ENCODE data around the gene REC8.
"Not testable (repeated sequence)": the region's sequence is repeated elsewhere in the genome, so short reads cannot be mapped to it uniquely, and the experiment has no call there.

REC8 gene

DNA sequence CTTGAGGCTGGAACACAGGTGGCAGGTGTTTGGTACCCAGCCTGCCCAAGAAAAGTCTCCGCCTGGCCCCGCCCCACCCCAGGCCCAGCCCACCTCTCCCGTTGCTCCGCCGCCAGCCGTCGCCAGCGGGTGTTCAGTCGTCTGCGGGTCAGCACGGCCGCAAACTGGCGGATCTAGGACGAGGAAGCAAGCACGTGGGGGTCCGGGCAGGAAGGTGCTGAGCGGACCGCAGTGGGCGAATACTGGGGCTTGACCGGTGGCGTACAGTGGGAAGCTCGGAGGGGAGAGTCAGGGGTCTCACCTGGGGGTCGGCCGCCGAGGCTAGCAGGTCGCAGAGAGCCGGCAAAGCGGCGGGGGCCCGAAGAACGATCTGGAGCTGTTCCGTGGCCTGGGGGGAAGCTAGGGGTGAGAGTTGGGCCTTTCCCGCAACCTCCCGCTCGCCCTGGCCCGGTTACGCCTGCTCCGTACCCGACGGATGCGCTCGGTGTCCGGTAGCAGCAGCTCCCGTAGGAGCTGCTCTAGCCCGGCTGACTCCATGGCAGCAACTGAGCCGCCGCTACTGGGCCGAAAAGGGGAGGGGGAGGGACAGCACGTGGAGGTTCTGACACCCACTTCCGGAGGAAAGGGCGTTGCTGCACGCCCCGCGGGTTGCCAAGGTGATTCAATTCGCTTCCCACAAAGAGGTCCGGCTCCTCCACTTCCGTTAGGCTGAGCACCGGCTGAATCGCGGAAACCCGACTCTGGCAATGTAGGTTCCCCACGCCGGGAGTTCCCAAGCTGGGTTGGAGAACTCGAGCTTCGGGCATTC is 16.6 kb downstream of the REC8 start, which contains the start of gene IPO4:
IPO4 (minus strand) TSS at position 566 of the 808 bp plus-strand sequence; CDS start at position 537, 29 bp downstream.
- TF ChIP-seq POLR2A (IDR thresholded peaks at IDR 0.05; ENCODE audit: low read length), result peak; percentile 72
- no peak for TF ChIP-seq GATA1 (IDR thresholded peaks at IDR 0.05; ENCODE audit: low read depth, low read length)
- DNase-seq, result peak; percentile 95 to 97

DNA sequence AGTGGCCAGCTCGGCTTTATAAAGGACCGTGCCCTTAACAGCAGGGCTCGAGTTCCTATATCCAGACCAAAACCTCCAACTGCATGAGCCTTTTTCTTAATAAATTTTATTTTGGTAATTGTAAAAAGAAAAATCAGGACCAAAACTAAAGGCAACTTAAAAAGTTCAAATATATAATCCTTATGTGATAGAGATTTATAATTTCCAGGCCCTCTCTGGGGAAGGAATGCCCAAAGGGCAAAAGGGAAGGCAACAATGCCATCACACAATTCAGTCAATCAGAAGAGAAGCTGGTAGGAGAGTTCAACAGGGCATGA is 17.1 kb downstream of the REC8 start:
- no peak for DNase-seq
- TF ChIP-seq GATA1 (IDR thresholded peaks at IDR 0.05; ENCODE audit: low read depth, low read length), result no peak
- no peak for TF ChIP-seq POLR2A (IDR thresholded peaks at IDR 0.05; ENCODE audit: low read length)

DNA sequence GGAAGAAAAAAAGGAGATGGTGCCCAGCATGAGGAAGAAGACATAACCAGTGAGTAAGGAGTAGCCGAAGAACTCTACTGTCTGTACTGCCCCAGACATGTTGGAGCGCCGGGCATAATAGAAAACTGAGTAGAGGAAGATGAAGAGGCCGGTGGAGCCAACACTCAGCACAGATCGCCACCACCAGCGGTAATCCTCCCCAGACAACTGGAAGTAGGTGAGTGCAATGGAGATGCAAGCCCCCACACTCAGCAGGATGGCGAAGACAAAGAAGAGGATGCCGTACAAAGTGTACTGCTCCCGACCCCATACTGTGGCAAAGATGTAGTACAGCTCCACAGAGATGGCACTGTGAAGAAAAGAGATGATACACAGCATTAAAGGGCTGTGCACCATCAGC is 17.6 kb downstream of the REC8 start:
- no peak for DNase-seq
- TF ChIP-seq POLR2A (IDR thresholded peaks at IDR 0.05; ENCODE audit: low read length) (no peak), GATA1 (IDR thresholded peaks at IDR 0.05; ENCODE audit: low read depth, low read length) (no peak)

DNA sequence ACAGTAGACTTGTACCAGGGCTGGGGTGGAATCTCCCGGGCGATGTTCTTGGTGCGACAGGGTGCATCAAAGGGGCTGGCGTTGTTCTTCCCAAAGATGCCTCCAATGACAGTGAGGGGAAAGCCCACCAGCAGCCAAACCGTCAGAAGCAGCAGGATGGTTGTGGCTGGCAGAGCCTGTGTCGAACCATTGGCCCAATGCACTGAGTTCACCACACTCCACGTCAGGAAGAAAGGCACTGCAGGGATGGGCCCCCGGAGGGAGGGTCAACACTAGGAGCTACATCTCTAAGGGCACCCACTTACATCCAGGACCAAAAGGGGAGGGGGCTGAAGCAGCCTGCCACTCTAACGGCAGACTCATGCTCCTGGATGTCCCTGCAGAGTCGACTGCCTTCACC is 18.5 kb downstream of the REC8 start:
- TF ChIP-seq POLR2A (IDR thresholded peaks at IDR 0.05; ENCODE audit: low read length) (no peak), GATA1 (IDR thresholded peaks at IDR 0.05; ENCODE audit: low read depth, low read length) (no peak)
- no peak for DNase-seq

DNA sequence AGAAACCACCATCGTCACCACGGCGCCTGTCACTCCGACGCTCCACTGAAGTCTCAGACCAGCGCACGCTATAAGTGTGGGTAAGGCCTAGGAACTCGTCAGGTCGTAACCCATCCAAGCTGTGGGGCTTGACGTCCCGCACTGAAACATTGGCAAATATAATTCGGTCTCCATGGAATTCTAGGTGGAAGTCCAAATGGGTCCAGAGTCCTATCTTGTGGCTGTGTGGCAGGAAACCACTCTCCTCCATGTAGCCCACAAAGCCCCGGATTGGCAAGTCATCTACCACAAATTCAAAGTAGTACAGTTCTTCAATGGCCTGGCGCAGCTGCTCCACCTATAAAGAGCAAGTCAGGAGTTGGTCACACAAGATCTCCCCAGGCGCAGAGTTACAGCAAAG is 21.1 kb downstream of the REC8 start:
- no peak for DNase-seq
- no peak for TF ChIP-seq GATA1 (IDR thresholded peaks at IDR 0.05; ENCODE audit: low read depth, low read length)
- TF ChIP-seq POLR2A (IDR thresholded peaks at IDR 0.05; ENCODE audit: low read length), result no peak

DNA sequence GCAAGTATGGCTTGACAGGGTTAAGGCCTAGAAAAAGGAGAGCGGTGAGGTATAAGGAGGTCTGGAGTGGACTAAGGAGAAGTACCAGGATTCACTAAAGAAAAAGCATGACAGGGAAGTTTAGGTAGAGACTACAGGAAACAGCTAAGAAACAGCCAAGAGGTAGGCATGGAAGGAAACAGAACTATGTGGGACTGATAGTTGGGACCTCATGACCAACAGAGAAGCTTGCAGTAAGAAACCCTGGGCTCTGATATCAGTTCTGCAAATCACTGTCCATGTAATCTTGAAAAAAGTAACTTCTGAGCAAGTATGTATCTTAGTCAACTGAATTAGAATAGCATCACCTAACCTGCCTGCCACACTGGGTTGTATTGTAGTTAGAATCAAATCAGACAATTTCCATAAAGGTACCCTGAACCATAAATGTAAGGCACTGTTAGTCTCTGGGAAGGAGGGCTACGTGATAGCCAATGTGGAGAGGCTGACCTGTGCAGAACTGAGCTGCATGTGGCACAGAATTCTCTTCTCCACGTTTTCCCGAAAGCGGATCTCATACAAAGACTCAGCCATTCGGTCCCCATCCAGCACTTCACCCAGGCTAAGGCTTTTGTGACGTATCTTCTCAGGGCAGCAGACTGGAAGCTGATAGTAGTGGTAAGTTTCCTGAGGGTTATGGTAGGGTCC is 22.4 kb downstream of the REC8 start:
- TF ChIP-seq GATA1 (IDR thresholded peaks at IDR 0.05; ENCODE audit: low read depth, low read length), result no peak
- TF ChIP-seq POLR2A (IDR thresholded peaks at IDR 0.05; ENCODE audit: low read length), result no peak
- DNase-seq, result peak in 1 of 2 experiments; percentile 31

DNA sequence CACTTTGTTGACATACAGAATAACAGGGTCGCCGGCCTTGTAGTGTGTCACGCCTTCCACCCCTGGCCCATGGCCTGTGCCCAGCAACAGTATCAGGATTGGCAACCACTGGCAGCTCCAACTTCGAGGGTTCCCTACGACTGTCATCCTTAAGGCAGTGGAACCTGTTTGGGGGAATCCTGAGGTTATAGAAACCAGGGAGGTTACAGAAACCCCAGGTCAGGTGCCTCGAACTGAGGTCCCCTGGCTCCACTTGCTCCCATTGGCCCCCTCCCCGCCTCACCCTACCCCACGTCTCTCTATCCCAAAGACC is 22.9 kb downstream of the REC8 start:
- no peak for DNase-seq
- TF ChIP-seq POLR2A (IDR thresholded peaks at IDR 0.05; ENCODE audit: low read length) (no peak), GATA1 (IDR thresholded peaks at IDR 0.05; ENCODE audit: low read depth, low read length) (no peak)

DNA sequence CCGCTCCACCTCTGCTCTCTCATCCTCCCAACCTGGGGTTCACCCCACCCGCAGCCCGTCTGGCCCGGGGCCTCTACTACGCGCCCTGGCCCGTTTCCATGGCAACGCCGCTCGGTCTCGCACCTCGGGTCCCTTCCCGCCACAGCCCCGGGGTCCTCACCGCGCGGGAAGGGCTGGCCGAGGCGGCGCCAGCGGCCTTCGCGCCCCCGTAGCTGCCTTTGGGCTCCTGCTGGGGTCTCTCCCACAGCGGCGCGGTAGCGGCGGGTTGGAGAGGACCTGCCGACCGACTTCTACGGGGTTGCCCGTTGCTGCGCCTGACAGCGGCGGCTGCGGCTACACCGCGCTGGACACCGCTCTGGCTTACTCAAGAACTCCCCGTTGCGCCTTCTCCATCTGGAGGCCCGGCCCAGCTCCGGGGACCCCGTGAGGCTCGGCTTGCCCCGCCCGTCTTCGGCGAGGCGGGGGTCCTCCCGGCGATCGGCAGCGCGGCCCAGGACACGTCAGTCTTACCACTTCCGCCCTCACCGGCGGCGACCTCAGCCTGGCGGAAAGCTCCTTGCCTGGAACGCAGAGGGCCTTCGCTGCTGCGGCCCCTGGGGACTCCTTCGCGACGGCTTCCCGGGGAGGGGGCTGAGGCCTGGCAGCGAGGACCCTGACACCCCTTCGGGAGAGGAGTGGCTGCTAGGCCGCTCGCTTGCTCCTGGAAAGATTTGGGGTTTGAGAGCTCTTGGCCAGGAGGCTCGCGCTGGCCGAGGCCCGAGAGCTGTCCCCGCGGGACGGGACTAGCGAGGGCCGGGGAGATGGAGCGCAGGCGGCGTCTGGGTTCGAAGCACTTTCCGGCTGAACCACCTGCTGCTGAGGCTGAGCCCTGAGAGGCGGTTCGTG is 23.5 kb downstream of the REC8 start, which contains the start of gene TM9SF1:
TM9SF1 (minus strand) TSS at position 256 of the 885 bp plus-strand sequence. CDS start 422 bp downstream, outside the sequence.
- DNase-seq, result peak; percentile 92 to 93
- TF ChIP-seq GATA1 (IDR thresholded peaks at IDR 0.05; ENCODE audit: low read depth, low read length) (no peak), POLR2A (IDR thresholded peaks at IDR 0.05; ENCODE audit: low read length) (peak; percentile 84)

DNA sequence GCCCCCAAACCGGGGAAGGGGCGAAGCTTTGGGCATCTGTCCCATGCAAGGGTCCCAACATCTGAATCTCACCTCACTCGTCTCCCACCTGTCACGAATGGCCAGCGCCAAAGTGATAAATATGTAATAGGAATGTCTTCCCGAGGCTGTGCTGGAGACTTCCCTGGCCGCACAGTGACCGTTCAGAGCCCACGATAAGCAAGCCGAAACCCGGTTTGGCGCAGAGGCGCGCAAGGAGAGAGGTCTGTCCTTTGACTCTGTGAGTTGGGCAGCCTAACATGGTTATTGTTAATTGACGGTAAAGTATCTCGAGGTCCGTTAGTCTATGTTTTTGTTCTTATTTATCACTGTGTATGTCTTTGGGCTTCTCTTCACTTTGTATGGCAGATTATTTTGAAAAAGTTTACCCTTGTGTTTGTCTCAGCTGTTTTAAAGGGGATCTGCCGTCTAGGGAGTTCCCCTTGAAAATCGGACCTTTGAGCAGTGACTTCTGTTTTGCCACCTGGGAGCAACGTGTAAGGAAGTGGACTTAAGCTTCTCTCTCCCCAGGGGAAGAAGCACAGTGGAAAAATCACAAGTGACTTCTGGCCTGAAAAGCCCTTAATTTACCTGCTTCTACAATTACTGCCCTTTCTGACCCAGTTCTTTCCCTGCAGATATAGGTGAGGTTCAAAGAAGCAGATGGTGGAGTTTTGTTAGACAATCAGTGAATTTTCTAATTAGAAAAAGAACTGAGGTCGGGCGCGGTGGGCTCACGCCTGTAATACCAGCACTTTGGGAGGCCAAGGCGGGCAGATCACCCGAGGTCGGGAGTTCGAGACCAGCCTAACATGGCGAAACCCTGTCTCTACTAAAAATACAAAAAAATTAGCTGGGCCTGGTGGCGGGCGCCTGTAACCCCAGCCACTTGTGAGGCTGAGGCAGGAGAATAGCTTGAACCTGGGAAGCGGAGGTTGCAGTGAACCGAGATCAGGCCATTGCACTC is 24.5 kb downstream of the REC8 start:
- DNase-seq, result peak; percentile 63 to 72

DNA sequence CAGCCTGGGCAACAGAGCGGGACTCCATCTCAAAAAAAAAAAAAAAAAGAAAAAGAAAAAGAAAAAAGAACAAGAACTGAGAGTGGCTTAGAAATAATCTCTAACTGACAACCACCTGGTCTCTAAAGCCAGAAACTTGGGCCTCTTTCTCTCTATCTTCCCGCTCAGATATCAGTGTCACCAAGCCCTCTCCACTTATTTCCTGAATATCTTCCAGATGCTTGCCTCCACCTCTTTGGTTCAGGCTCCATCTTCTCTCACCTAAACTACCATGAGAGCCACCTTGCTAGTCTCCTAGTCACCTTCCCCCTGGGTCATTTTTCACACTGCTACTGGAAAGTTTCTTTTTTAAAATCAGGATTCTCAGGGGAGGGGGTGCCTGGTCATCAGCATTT is 25.2 kb downstream of the REC8 start:
- peak; percentile 32 to 52 for DNase-seq
- TF ChIP-seq POLR2A (IDR thresholded peaks at IDR 0.05; ENCODE audit: low read length), result no peak

More for the DNA sequence above, 24.5 kb downstream of the REC8 start:
- TF ChIP-seq GATA1 (IDR thresholded peaks at IDR 0.05; ENCODE audit: low read depth, low read length), result no peak
- TF ChIP-seq POLR2A (IDR thresholded peaks at IDR 0.05; ENCODE audit: low read length), result no peak

DNA sequence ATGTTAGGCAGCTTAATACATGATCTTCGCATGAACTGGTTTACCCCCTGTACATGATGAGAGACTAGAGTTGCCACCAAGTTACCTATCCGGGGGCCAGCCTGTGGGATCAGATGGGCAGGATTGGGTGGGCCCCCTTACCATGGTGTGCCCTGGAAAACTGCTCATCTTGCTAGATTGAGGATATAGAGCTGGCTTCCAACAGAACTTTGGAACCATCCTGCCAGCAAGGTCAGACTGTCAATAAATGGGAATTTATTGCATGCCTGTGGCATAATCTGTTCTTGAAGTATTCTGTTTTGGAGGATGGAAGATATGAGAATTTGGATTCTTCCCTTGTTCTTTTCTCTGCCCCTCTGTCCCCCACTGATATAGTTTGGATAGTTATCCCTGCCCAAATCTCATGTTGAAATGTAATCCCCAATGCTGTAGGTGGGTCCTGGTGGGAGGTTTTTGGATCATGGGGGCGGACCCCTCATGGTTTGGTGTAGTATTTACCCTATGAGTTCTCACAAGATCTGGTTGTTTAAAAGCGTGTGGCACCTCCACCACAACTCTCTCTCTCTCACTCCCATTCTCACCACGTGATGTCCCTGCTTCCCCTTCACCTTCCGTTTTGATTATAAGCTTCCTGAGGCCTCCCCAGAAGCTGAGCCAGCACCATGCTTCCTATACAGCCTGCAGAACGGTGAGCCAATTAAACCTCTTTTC is 27.1 kb downstream of the REC8 start:
- no peak for DNase-seq
- TF ChIP-seq GATA1 (IDR thresholded peaks at IDR 0.05; ENCODE audit: low read depth, low read length) (no peak), POLR2A (IDR thresholded peaks at IDR 0.05; ENCODE audit: low read length) (no peak)

DNA sequence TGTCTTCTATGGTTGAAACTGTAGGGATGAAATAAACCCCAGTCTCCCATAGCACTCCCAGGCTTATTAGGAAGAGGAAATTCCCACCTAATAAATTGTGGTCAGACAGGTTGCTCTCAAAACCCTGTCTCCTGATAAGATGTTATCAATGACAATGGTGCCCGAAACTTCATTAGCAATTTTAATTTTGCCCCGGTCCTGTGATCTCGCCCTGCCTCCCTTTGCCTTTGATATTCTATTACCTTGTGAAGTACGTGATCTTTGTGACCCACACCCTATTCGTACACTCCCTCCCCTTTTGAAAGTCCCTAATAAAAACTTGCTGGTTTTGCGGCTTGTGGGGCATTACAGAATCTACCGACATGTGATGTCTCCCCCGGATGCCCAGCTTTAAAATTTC is 30.7 kb downstream of the REC8 start:
- DNase-seq, result not testable (repeated sequence)

DNA sequence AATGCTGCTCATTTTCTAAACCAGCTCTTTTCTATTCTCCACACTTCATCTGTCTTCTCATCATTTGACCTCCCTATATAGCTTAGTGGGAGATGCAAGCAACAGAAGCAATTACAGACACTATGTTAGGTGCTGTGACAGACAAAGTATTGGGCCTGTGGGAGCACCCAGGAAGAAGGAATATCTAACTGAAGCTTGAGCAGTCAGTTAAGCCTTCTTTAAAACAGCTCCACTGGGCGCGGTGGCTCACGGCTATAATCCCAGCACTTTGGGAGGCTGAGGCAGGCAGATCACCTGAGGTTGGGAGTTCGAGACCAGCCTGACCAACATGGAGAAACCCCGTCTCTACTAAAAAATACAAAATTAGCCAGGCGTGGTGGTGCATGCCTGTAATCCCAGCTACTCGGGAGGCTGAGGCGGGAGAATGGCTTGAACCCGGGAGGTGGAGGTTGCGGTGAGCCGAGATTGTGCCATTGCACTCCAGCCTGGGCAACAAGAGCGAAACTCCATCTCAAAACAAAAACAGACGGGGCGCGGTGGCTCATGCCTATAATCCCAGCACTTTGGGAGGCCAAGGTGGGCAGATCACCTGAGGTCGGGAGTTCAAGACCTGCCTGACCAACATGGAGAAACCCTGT is 31.5 kb downstream of the REC8 start:
- not testable (repeated sequence) for DNase-seq

Data from erythroblast (primary cell).